ENCODE data around the gene SMIM24. TPM values are rescaled to one million over a fixed set of nuclear protein-coding genes. Genes with fewer than 3 reads are reported as not detected.
A peak's percentile ranks its signal among the peaks of the same experiment; 100 is the strongest.

Gene SMIM24
- total RNA-seq, 1 experiment from 2014 or later = 1.9 TPM

- H3K23ac ChIP-seq (ENCODE audit: insufficient read length, low read depth, low read length) = no peak overlapping the region
- no peak overlapping the region for H2BK20ac ChIP-seq (ENCODE audit: low read depth, low read length, poor library complexity, severe bottlenecking)
- H3K27me3 ChIP-seq (ENCODE audit: insufficient read depth, low read length) = no peaks in the 10 kb centered on the region
- H2BK5ac ChIP-seq (ENCODE audit: insufficient read length, low read length) = no peak overlapping the region
- no peak overlapping the region for H4K8ac ChIP-seq (replicated peaks; ENCODE audit: insufficient read length, low read depth, low read length)
- 0 out of 7 replicates have a peak overlapping the region, but pooled peaks of 1 of the 3 experiments have one; percentile 61 for H3K27ac Mint-ChIP-seq
- H4K5ac ChIP-seq (ENCODE audit: insufficient read length, low read depth, low read length) = no peak overlapping the region
- no peaks in the 10 kb centered on the region for H3K4me1 ChIP-seq (ENCODE audit: insufficient read depth, low read length)
- H3K14ac ChIP-seq (ENCODE audit: insufficient read depth, low read length) = no peak overlapping the region
- peaks cover 2% of the 10 kb centered on the region for H3K23me2 ChIP-seq (ENCODE audit: insufficient read length, low read depth, low read length, poor library complexity, severe bottlenecking)
- H3K36me3 Mint-ChIP-seq (ENCODE audit: insufficient read depth in 1 of 3, low read depth in 3 of 3) = peaks cover 10 to 34% (median 19%) of the 10 kb centered on the region in 3 experiments; a peak in 6 of 7 replicates
- no peaks in the 10 kb centered on the region for H3K9me3 ChIP-seq (ENCODE audit: control insufficient read depth, low read depth, low read length)
- no peak overlapping the region for H3K18ac ChIP-seq (ENCODE audit: insufficient read length, low read depth, low read length)
- H2BK15ac ChIP-seq (ENCODE audit: low read depth, low read length) = no peak overlapping the region
- DNase-seq = no peak
- H2AK5ac ChIP-seq (ENCODE audit: insufficient read length, low read length) = no peak overlapping the region
- H2AFZ ChIP-seq (ENCODE audit: low read length) = no peak overlapping the region
- H3K4me3 Mint-ChIP-seq = no peak overlapping the region
- H3T11ph ChIP-seq (ENCODE audit: low read length) = no peak overlapping the region
- no peak overlapping the region for H3K4me2 ChIP-seq (ENCODE audit: insufficient read depth, insufficient read length, low read length)
- no peak overlapping the region for H2BK120ac ChIP-seq (ENCODE audit: low read depth, low read length, poor library complexity, severe bottlenecking)
- H3K56ac ChIP-seq (ENCODE audit: insufficient read length, low read depth, low read length) = no peak overlapping the region
- no peaks in the 10 kb centered on the region for H3K9me3 Mint-ChIP-seq
- no peaks in the 10 kb centered on the region; the same call in 1 of the 2 replicates for H3K27me3 Mint-ChIP-seq (ENCODE audit: low read depth)
- H2BK12ac ChIP-seq (ENCODE audit: insufficient read length, low read depth, low read length) = no peak overlapping the region
- H3K4ac ChIP-seq (ENCODE audit: low read depth, low read length) = no peak overlapping the region
- no peak overlapping the region for H4K91ac ChIP-seq (ENCODE audit: insufficient read length, low read depth, low read length)
- no peak for TF ChIP-seq CTCF (conservative IDR thresholded peaks at IDR 0.05)
- peaks cover 3% of the 10 kb centered on the region; the same call in 1 of the 2 replicates for H3K79me2 ChIP-seq (ENCODE audit: insufficient read depth, low read length)
- no peaks in the 10 kb centered on the region for H4K20me1 ChIP-seq (ENCODE audit: control insufficient read depth, insufficient read depth, insufficient read length)
- no CpG with 5 or more reads among the region's 17 CpGs for WGBS (ENCODE audit: extremely low coverage, insufficient read length, low lambda C conversion rate)
- H3K9ac ChIP-seq (ENCODE audit: extremely low read depth, insufficient read length, low read length) = no peak overlapping the region
- no peaks in the 10 kb centered on the region for H3K79me1 ChIP-seq (ENCODE audit: insufficient read depth, low read depth, low read length, poor library complexity, severe bottlenecking)
- no peak overlapping the region for H3K27ac ChIP-seq (ENCODE audit: insufficient read length, low read depth, low read length)
- peaks cover 14 to 35% of the 10 kb centered on the region in 2 experiments for H3K4me1 Mint-ChIP-seq
Measured at GRCh38 chr19:3512562-3513228, 32.4 kb upstream of the SMIM24 start.

Data from H9 (cell line).